HepG2 (cell line): Measurements from ENCODE around the gene BMPR2. TPM values are rescaled to one million over a fixed set of nuclear protein-coding genes. Genes with fewer than 3 reads are reported as not detected.
A peak's percentile ranks its signal among the peaks of the same experiment; 100 is the strongest.

ENCODE experiments used
- ATAC-seq: fragments of 200-7000 bp; cut with Tn5 transposase; 3 replicates; pipeline ENCODE4 v1.9.1; 2020; ENCODE audit warnings: mild to moderate bottlenecking, moderate library complexity
- BruUV-seq: library from RNA; stranded (reverse); fragments of 400-500 nt; replicated peaks from 2 replicates; lab custom pipeline; 2021; lab: Mats Ljungman, UMichigan
- CTCF ChIA-PET: fragments of 300-600 bp; formaldehyde crosslinking; extraction: SDS; loops from one replicate; lab custom pipeline; 2021; ENCODE audit warnings: low total read pairs, inconsistent platforms, low intra/inter-chr PET ratio; lab: Yijun Ruan, JAX
- POLR2A ChIA-PET: fragments of 350-600 bp; sonication (Branson Sonifier 250); formaldehyde crosslinking; loops from one replicate; lab custom pipeline; 2020; ENCODE audit warnings: antibody characterized with exemption, inconsistent platforms; lab: Yijun Ruan, JAX
- DNase-seq: peaks from one replicate; pipeline ENCODE4 v3.0.0-alpha.2; 2015; ENCODE audit warnings: low spot score
- FAIRE-seq: peaks from 3 replicates; lab custom pipeline; 2011; peaks lifted over from hg19 to GRCh38; lab: Jason Lieb, UNC
- H2AFZ ChIP-seq: one replicate; pipeline ENCODE4 v1.6.1; 2011; ENCODE audit warnings: low read length, inconsistent platforms
- H3K27ac ChIP-seq: fragments of 300-600 bp; 3 replicates; pipeline ENCODE4 v1.8.0; 2011; ENCODE audit warnings: mixed run types, mild to moderate bottlenecking, mixed read lengths, low read length, inconsistent platforms; ENCODE audit not compliant: insufficient read depth; ENCODE audit errors: extremely low read length
- H3K27me3 ChIP-seq, 2 experiments: fragments of 200-600 bp in 1 of 2; 2 replicates in 1 of 2; 3 replicates in 1 of 2; pipeline versions ENCODE4 v1.6.0 to v1.8.0; 2011; ENCODE audit warnings: low read length in 2 of 2, mild to moderate bottlenecking in 2 of 2, moderate library complexity in 2 of 2, inconsistent platforms in 1 of 2; ENCODE audit not compliant: insufficient read depth in 2 of 2, control insufficient read depth in 1 of 2
- H3K36me3 ChIP-seq, 2 experiments: fragments of 200-600 bp in 1 of 2; replicated peaks in 1 of 2; 2 replicates in 1 of 2; 3 replicates in 1 of 2; pipeline versions ENCODE4 v1.5.1 to v1.8.0; 2011; ENCODE audit warnings: low read length in 2 of 2, inconsistent platforms in 1 of 2; ENCODE audit not compliant: insufficient read depth in 2 of 2, control insufficient read depth in 1 of 2
- H3K4me1 ChIP-seq: 2 replicates; pipeline ENCODE4 v1.5.1; 2012; ENCODE audit warnings: low read length, inconsistent platforms; ENCODE audit not compliant: insufficient read depth
- H3K4me2 ChIP-seq: 2 replicates; pipeline ENCODE4 v1.6.0; 2011; ENCODE audit warnings: low read depth, low read length, inconsistent platforms
- H3K4me3 ChIP-seq, 3 experiments: fragments of 200-600 bp in 1 of 3; sonication (generic), shearing (Covaris generic) in 1 of 3; replicated peaks in 1 of 3; 2 replicates each; pipeline ENCODE4 v1.5.1; 2011 to 2016; ENCODE audit warnings: low read length in 3 of 3, inconsistent platforms in 2 of 3, low read depth in 2 of 3, mild to moderate bottlenecking in 2 of 3, control low read depth in 1 of 3, mixed read lengths in 1 of 3; ENCODE audit not compliant: insufficient read depth in 1 of 3
- H3K79me2 ChIP-seq: one replicate; pipeline ENCODE4 v1.6.1; 2011; ENCODE audit warnings: low read length, inconsistent platforms; ENCODE audit not compliant: insufficient read depth
- H3K9ac ChIP-seq: 2 replicates; pipeline ENCODE4 v1.6.0; 2011; ENCODE audit warnings: mild to moderate bottlenecking, low read depth, low read length, inconsistent platforms; ENCODE audit not compliant: insufficient read depth
- H3K9me3 ChIP-seq: 2 replicates; pipeline ENCODE4 v1.5.1; 2012; ENCODE audit warnings: mild to moderate bottlenecking, low read length
- H4K20me1 ChIP-seq: 2 replicates; pipeline ENCODE4 v1.6.0; 2011; ENCODE audit warnings: inconsistent platforms, mild to moderate bottlenecking, low read length, moderate library complexity; ENCODE audit not compliant: insufficient read depth
- HNRNPK ChIP-seq: fragments of 200-400 bp; formaldehyde crosslinking; IDR thresholded peaks from 2 replicates; pipeline ENCODE4 v1.6.1; 2018; ENCODE audit warnings: low read length, low read depth, moderate library complexity, mild to moderate bottlenecking; ENCODE audit not compliant: poor library complexity, severe bottlenecking
- NCOA1 ChIP-seq: sonication (generic); formaldehyde crosslinking; IDR thresholded peaks from 2 replicates; pipeline ENCODE4 v1.9.0; 2021; ENCODE audit warnings: missing genetic modification reagents
- PCBP1 ChIP-seq: fragments of 200-400 bp; formaldehyde crosslinking; IDR thresholded peaks from 2 replicates; pipeline ENCODE4 v1.6.1; 2017; ENCODE audit warnings: mild to moderate bottlenecking, low read depth, low read length, borderline replicate concordance
- TAF15 ChIP-seq: fragments of 200-400 bp; formaldehyde crosslinking; IDR thresholded peaks from one replicate; pipeline ENCODE4 v1.6.1; 2018; ENCODE audit warnings: mild to moderate bottlenecking, low read depth, low read length; ENCODE audit not compliant: poor library complexity, severe bottlenecking
- ZNF234 ChIP-seq: sonication (generic); formaldehyde crosslinking; conservative IDR thresholded peaks from 2 replicates; pipeline ENCODE4 v1.5.1; 2020; ENCODE audit warnings: mild to moderate bottlenecking, missing genetic modification reagents
- ZNF543 ChIP-seq: sonication (generic); formaldehyde crosslinking; IDR thresholded peaks from 2 replicates; pipeline ENCODE4 v1.4.0; 2020; ENCODE audit warnings: mild to moderate bottlenecking, missing genetic modification reagents
- ZNF547 ChIP-seq: sonication (generic); formaldehyde crosslinking; IDR thresholded peaks from 2 replicates; pipeline ENCODE4 v1.5.1; 2020; ENCODE audit warnings: mild to moderate bottlenecking, missing genetic modification reagents
- ZUFSP ChIP-seq: sonication (generic); formaldehyde crosslinking; IDR thresholded peaks from 2 replicates; pipeline ENCODE4 v1.9.0; 2021; ENCODE audit warnings: missing genetic modification reagents, mild to moderate bottlenecking, borderline replicate concordance
- WGBS: methylation state at CpG from one replicate; pipeline ENCODE4 v1.1.6; 2017; ENCODE audit warnings: low lambda C conversion rate; 5-methylcytosine and 5-hydroxymethylcytosine counted together
- in situ Hi-C: cut with HindIII; loops from 2 replicates; pipeline ENCODE4 v1.10.0; 2017; ENCODE audit warnings: low pct_unique_long_range_greater_than_20kb; ENCODE audit not compliant: extremely low pct_ligation_motif_present
- intact Hi-C: fragments of 100-400 bp; cut with micrococcal nuclease; formaldehyde crosslinking; loops from one replicate; pipeline ENCODE4 v1.10.0; 2022; ENCODE audit not compliant: unreplicated experiment
- polyA plus RNA-seq, 8 experiments: library from polyadenylated mRNA; depleted of rRNA in 3 of 8; stranded (reverse) in 7 of 8; unstranded in 1 of 8; fragments of >200 nt; fragmentation: Illumina TruSeq in 4 of 8; extraction: Trizol in 4 of 8; gene quantifications; 2 replicates each; pipeline versions ENCODE4 v1.2.1 to v1.2.3, GENCODE V29; 2011 to 2016; ENCODE audit warnings: low read depth in 4 of 8, missing spikeins in 1 of 8, mixed read lengths in 1 of 8; ENCODE audit not compliant: insufficient read depth in 1 of 8
- small RNA-seq, 3 experiments: library from RNA; depleted of rRNA; stranded (forward); fragments of <200 nt; gene quantifications; one replicate each; pipeline ENCODE3, GENCODE V24; 2012; ENCODE audit warnings: low read depth in 2 of 3, low replicate concordance in 1 of 3; ENCODE audit not compliant: insufficient read length in 3 of 3, insufficient read depth in 2 of 3
- total RNA-seq, 5 experiments: library from RNA; depleted of rRNA; stranded (reverse); fragments of >200 nt; fragmentation: Illumina TruSeq; extraction: Trizol; gene quantifications; 2 replicates each; pipeline ENCODE4 v1.2.3, GENCODE V29; 2016; ENCODE audit warnings: low read depth in 1 of 5

Gene BMPR2
- total and polyA plus RNA-seq, 2 of the 13 experiments (the other 11 are each of a cell fraction or from before 2014, with no cell fraction given) = 5.5 to 10.3 TPM

- no peaks in the 10 kb centered on the region for H4K20me1 ChIP-seq
- TF ChIP-seq ZUFSP (CRISPR knock-in tag) = no peak
- no peak for TF ChIP-seq ZNF547
- TF ChIP-seq HNRNPK = peak; percentile 99
- TF ChIP-seq NCOA1 (CRISPR knock-in tag) = no peak
- no peak for TF ChIP-seq ZNF543 (CRISPR knock-in tag)
- TF ChIP-seq PCBP1 = peak; percentile 91; the same call in 1 of the 2 replicates
- no peak for TF ChIP-seq TAF15
- TF ChIP-seq ZNF234 (CRISPR knock-in tag) = no peak
- H3K79me2 ChIP-seq = no peaks in the 10 kb centered on the region
- H3K4me3 ChIP-seq = no peak overlapping the region
- ATAC-seq (no peak), DNase-seq (no peak), FAIRE-seq (no peak)
- POLR2A ChIA-PET = no interaction called here
- 62% methylated on average over 4 of the region's 4 CpGs for WGBS
- H3K27ac ChIP-seq = no peak overlapping the region
- no peak overlapping the region for H3K4me2 ChIP-seq
- CTCF ChIA-PET = no interaction called here
- in situ Hi-C loops = no loop called here
- H3K27me3 ChIP-seq = peaks cover 0 to 9% of the 10 kb centered on the region in 2 experiments; a peak in 1 of 5 replicates
- intact Hi-C loops = no loop called here
- no peaks in the 10 kb centered on the region for H3K36me3 ChIP-seq
- no TSS peak for BruUV-seq
- no peak overlapping the region for H2AFZ ChIP-seq
- no peaks in the 10 kb centered on the region for H3K9me3 ChIP-seq
- H3K9ac ChIP-seq = no peak overlapping the region
- H3K4me1 ChIP-seq = 0 out of 2 replicates have a peak, but pooled peaks cover 8% of the 10 kb centered on the region
Measured at GRCh38 chr2:202613479-202613878, 237.4 kb downstream of the BMPR2 start.

Small RNA genes within 50 kb of the gene (small RNA-seq; reads per million reads assigned to genes)
- 0 reads per million in 3 experiments for gene MTND4LP17
- gene RN7SL753P = 0 reads per million in 3 experiments

Other genes starting within 250 kb of the BMPR2 start
- 173 and 267 TPM in 2 replicates for gene SUMO1, start 137.7 kb upstream of the BMPR2 start, total RNA-seq (2016; rRNA removed; fragmentation: Illumina TruSeq; extraction: Trizol)
- 66.6 and 101 TPM in 2 replicates for gene SUMO1, start 137.7 kb upstream of the BMPR2 start, polyA plus RNA-seq (2011; rRNA removed)
- gene NOP58, start 110.6 kb upstream of the BMPR2 start, total RNA-seq (2016; rRNA removed; fragmentation: Illumina TruSeq; extraction: Trizol) = 203 and 220 TPM in 2 replicates
- gene NOP58, start 110.6 kb upstream of the BMPR2 start, polyA plus RNA-seq (2011; rRNA removed) = 57.8 and 74.9 TPM in 2 replicates